Stomach (tissue), 9 donors: ENCODE results near the gene PDK2. TPM values are rescaled to one million over a fixed set of nuclear protein-coding genes. Genes with fewer than 3 reads are reported as not detected.

Experiments
- DNase-seq, 2 donors: peaks; one replicate each; pipeline versions ENCODE4 v3.0.0 to v3.0.0-alpha.2; 2013 to 2019
- H3K27ac ChIP-seq, 5 donors: fragments of 200-600 bp in 4 of 5; sonication (generic) in 4 of 5; one replicate each; pipeline ENCODE4 v1.5.1; 2013 to 2019; ENCODE audit warnings: mild to moderate bottlenecking in 1 of 5, moderate library complexity in 1 of 5
- H3K27me3 ChIP-seq, 3 donors: fragments of 200-600 bp; sonication (generic); one replicate each; pipeline ENCODE4 v1.5.1; 2017 to 2019; ENCODE audit warnings: mixed run types in 1 of 3
- H3K36me3 ChIP-seq, 4 donors: fragments of 200-600 bp; sonication (generic); 1 replicate in 3 of 4; 2 replicates in 1 of 4; pipeline ENCODE4 v1.5.1; 2016 to 2019
- H3K4me1 ChIP-seq, 4 donors: fragments of 200-600 bp; sonication (generic); one replicate each; pipeline ENCODE4 v1.5.1; 2016 to 2019
- H3K4me3 ChIP-seq, 4 donors: fragments of 200-600 bp; sonication (generic) in 3 of 4; one replicate each; pipeline ENCODE4 v1.5.1; 2016 to 2019; ENCODE audit warnings: mild to moderate bottlenecking in 1 of 4
- H3K9me3 ChIP-seq, 4 donors: fragments of 200-600 bp; sonication (generic); one replicate each; pipeline ENCODE4 v1.5.1; 2016 to 2019
- EP300 ChIP-seq: sonication (generic); formaldehyde crosslinking; IDR thresholded peaks from one replicate; pipeline ENCODE4 v1.6.1; 2017; ENCODE audit warnings: antibody characterized with exemption
- POLR2A ChIP-seq, 4 donors: fragments of 450-650 bp; IDR thresholded peaks; one replicate each; pipeline ENCODE4 v1.6.1; 2016; ENCODE audit warnings: antibody characterized with exemption in 4 of 4, control low read depth in 2 of 4, mild to moderate bottlenecking in 1 of 4, moderate library complexity in 1 of 4
- POLR2AphosphoS5 ChIP-seq, 3 donors: sonication (generic); formaldehyde crosslinking; IDR thresholded peaks; one replicate each; pipeline ENCODE4 v1.6.1; 2016; ENCODE audit warnings: antibody characterized with exemption in 3 of 3
- WGBS, 5 donors: extraction: QIAGEN DNeasy Blood & Tissue Kit in 3 of 5; methylation state at CpG; one replicate each; pipeline versions ENCODE4 v1.1.5 to v1.1.7; 2013 to 2018; 5-methylcytosine and 5-hydroxymethylcytosine counted together
- intact Hi-C: fragments of 100-400 bp; cut with DNase I; formaldehyde crosslinking; loops from one replicate; pipeline ENCODE4 v1.15.1; 2023; ENCODE audit warnings: low total_unique reads
- polyA plus RNA-seq, 3 donors: library from polyadenylated mRNA; stranded (reverse); fragments of 200-250 nt; gene quantifications; one replicate each; pipeline ENCODE4 v1.2.3, GENCODE V29; 2013
- total RNA-seq, 5 donors: library from RNA; depleted of rRNA; stranded (reverse); fragments of >200 nt; gene quantifications; one replicate each; pipeline versions ENCODE4 v1.1.0 to v1.2.3, GENCODE V29; 2014 to 2016
- TF ChIP-seq, protein P1 (sequence below), 7 experiments: fragments of 450-650 bp in 4 of 7; fragments of 200-600 bp in 3 of 7; sonication (generic) in 3 of 7; IDR thresholded peaks; one replicate each; pipeline ENCODE4 v1.5.1; 2016 to 2019; ENCODE audit warnings: antibody characterized with exemption in 7 of 7, control low read depth in 2 of 7, mild to moderate bottlenecking in 1 of 7
- donor health status: healthy with polysubstance abuse.
- donor health status: Bipolar disorder and iron deficiency.
- donor health status: healthy.

Gene PDK2
- total and polyA plus RNA-seq, 8 donors, result 4.6 to 255 (median 20.4) TPM

DNA sequence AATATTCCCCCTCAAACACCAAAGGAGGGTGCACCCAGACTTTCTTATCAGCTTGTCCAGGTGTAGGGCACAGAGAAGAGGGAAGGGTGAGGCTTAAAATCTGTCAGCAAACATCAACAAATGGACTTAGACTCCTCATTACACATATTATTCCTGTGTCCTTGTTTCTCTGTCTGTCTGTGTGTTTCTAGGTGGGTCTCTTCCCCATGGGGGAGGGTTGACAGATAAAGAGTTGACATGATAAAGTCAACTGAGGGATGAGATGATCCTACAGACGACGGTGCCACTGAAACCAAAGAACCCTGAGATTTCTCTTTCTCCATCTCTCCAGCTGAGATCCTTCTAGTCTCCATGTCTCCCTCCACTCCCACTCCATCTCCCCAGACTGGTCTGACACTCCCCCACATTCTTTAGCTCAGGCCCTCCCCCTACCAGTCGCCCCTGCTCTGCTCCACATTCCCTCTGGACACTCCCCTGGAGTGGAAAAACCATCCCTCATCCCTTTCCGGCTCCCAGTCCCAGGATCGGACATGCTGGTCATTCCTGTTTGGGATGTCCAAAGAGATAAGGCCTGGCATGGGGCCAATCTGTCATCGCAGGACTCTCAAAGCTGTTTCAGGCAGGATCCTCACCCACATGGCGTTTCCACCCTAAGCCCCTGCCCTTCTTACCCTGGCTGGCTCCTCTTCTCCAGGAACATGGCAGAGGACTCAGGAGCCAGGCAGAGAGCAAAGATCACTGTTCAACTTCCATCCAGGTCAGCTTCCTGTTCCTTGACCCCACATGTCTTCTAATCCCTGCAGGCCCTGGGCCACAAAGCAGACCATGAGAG lies 42.1 kb upstream of the PDK2 start:
- WGBS, 5 donors, result 49 to 58% (median 55%) methylated on average over 7 of the region's 7 CpGs
- Histone ChIP-seq H3K9me3 (no peaks in the 10 kb centered on the region), H3K27ac (peak overlapping the region; percentile 50 to 97 (median 96)), H3K4me3 (no peak overlapping the region), H3K27me3 (peaks cover 0 to 12% (median 0%) of the 10 kb centered on the region in 3 donors), H3K4me1 (peaks cover 60 to 98% (median 77%) of the 10 kb centered on the region in 4 donors), H3K36me3 (no peaks in the 10 kb centered on the region)
- intact Hi-C loops, result no loop called here
- TF ChIP-seq, protein P1, sequence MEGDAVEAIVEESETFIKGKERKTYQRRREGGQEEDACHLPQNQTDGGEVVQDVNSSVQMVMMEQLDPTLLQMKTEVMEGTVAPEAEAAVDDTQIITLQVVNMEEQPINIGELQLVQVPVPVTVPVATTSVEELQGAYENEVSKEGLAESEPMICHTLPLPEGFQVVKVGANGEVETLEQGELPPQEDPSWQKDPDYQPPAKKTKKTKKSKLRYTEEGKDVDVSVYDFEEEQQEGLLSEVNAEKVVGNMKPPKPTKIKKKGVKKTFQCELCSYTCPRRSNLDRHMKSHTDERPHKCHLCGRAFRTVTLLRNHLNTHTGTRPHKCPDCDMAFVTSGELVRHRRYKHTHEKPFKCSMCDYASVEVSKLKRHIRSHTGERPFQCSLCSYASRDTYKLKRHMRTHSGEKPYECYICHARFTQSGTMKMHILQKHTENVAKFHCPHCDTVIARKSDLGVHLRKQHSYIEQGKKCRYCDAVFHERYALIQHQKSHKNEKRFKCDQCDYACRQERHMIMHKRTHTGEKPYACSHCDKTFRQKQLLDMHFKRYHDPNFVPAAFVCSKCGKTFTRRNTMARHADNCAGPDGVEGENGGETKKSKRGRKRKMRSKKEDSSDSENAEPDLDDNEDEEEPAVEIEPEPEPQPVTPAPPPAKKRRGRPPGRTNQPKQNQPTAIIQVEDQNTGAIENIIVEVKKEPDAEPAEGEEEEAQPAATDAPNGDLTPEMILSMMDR (IDR thresholded peaks at IDR 0.05), result no peak
- peak; percentile 43 to 78 for DNase-seq

DNA sequence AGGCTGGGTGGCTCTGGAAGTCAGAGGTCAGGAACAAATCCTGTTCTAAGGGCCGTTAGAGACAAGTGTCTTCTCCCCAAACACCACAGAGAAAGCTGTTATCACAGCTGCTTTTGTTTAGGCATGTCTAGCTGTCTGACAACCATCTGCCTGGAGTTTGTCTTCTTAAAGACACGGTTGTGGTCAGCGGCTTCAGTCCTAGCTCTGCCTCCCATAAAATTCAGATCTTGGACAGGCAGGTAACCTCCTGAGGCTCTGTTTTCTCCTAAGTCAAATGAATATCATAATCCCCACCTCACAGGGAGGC lies 41.5 kb upstream of the PDK2 start:
- TF ChIP-seq POLR2AphosphoS5 (IDR thresholded peaks at IDR 0.05), result no peak
- no peak for TF ChIP-seq POLR2A (IDR thresholded peaks at IDR 0.05)
- TF ChIP-seq, protein P1 (IDR thresholded peaks at IDR 0.05), result no peak
- TF ChIP-seq EP300, result no peak
- H3K9me3 ChIP-seq, result no peaks in the 10 kb centered on the region
- peaks cover 0 to 12% (median 0%) of the 10 kb centered on the region in 3 donors for H3K27me3 ChIP-seq
- 37 to 53% (median 48%) methylated on average over 3 of the region's 3 CpGs for WGBS, 5 donors
- DNase-seq, result no peak
- no peak overlapping the region for H3K4me3 ChIP-seq
- intact Hi-C loops, result no loop called here
- peak overlapping the region; percentile 1 to 97 (median 96) for H3K27ac ChIP-seq
- H3K36me3 ChIP-seq, result no peaks in the 10 kb centered on the region
- peaks cover 66 to 98% (median 81%) of the 10 kb centered on the region in 4 donors for H3K4me1 ChIP-seq

DNA sequence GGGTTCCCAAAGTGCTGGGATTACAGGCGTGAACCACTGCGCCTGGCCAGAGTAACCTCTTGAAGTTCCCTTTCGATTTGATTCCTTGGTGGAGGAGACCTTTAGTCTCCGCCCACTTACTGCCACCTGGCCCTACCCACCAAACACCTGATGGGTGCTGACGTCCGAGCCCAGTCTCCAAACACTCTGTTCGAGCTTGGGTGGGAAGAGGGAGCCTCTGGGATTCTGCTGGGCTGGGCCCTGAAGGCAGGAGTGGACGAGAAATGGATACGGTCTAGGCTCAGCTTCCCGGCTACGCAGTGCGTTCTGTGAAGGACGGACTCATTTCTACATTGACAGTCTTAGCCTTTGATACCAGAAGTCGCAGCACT lies 40.1 kb upstream of the PDK2 start:
- TF ChIP-seq POLR2A (IDR thresholded peaks at IDR 0.05) (peak in 2 of 4 donors; percentile 47 to 73), POLR2AphosphoS5 (IDR thresholded peaks at IDR 0.05) (peak; percentile 71 to 98 (median 97))
- TF ChIP-seq, protein P1 (IDR thresholded peaks at IDR 0.05), result no peak
- 2 to 9% (median 8%) methylated on average over 14 of the region's 14 CpGs for WGBS, 5 donors
- Histone ChIP-seq H3K4me3 (peak overlapping the region; percentile 76 to 86 (median 84)), H3K27me3 (peaks cover 0 to 12% (median 0%) of the 10 kb centered on the region in 3 donors), H3K9me3 (no peaks in the 10 kb centered on the region), H3K36me3 (no peaks in the 10 kb centered on the region), H3K4me1 (peaks cover 80 to 98% (median 92%) of the 10 kb centered on the region in 4 donors), H3K27ac (peak overlapping the region; percentile 92 to 97 (median 96))
- intact Hi-C loops, result no loop called here
- DNase-seq, result peak; percentile 87 to 90

DNA sequence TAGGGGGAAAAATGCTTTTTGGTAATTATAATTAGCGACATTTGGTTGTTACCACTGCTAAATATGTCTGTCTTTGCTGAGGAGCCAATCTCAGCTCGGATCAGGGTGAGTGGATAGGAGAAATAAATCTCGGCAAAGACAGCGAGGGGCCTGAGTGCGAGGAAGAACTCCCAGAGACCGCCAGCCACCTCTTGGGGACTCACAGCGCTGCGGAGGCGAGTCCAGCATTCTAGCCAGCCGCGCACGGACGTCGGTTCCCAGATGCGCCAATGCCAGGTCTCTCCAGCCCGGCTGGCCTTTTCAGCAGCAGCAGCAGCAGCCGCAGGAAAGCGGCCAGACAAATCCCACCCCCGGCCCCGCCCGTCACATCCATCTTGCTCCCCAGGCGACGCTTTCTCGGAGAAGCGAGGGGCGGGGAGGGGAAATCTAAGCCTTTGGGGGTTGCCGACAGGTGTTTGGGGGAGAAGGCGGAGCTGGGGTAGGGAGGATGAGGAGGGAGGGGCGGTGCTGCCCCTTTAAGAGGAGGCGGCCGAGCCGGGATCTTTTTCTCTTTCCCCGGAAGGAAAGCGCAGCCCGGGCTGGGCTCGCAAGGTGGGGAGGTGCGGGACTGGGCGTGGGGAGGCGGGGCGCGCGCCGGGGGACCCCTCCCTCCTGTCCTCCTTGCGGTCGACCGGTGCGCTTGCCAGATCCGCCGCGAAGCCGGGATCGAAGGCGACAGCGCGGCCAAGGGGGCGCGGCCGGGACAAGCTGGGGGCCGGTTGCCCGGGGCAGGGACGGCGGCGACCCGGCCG lies 39.5 kb upstream of the PDK2 start, which contains the start of gene ITGA3:
ITGA3 (plus strand) TSS at position 685 of the 791 bp plus-strand sequence. CDS start 330 bp downstream, outside the sequence.
- intact Hi-C loops, result no loop called here
- Histone ChIP-seq H3K9me3 (no peaks in the 10 kb centered on the region), H3K4me3 (peak within 1 kb of the TSS; percentile 76 to 86 (median 84)), H3K27me3 (peaks cover 0 to 12% (median 0%) of the 10 kb centered on the region in 3 donors), H3K36me3 (no peaks in the 10 kb centered on the region), H3K27ac (peak within 1 kb of the TSS; percentile 92 to 97 (median 96)), H3K4me1 (peaks cover 81 to 98% (median 93%) of the 10 kb centered on the region in 4 donors)
- peak; percentile 55 to 67 (median 56) for TF ChIP-seq POLR2AphosphoS5 (IDR thresholded peaks at IDR 0.05)
- TF ChIP-seq POLR2A (IDR thresholded peaks at IDR 0.05), result no peak
- WGBS, 5 donors, result 0 to 1% (median 0%) methylated on average over 44 to 65 of the region's 65 CpGs
- DNase-seq, result peak; percentile 89 to 93
